HepG2 (cell line): Measurements from ENCODE around the gene FILIP1. TPM values are rescaled to one million over a fixed set of nuclear protein-coding genes. Genes with fewer than 3 reads are reported as not detected.

ENCODE experiments used
- ATAC-seq: fragments of 200-7000 bp; cut with Tn5 transposase; 3 replicates; pipeline ENCODE4 v1.9.1; 2020; ENCODE audit warnings: mild to moderate bottlenecking, moderate library complexity
- BruUV-seq: library from RNA; stranded (reverse); fragments of 400-500 nt; replicated peaks from 2 replicates; lab custom pipeline; 2021; lab: Mats Ljungman, UMichigan
- CTCF ChIA-PET: fragments of 300-600 bp; formaldehyde crosslinking; extraction: SDS; loops from one replicate; lab custom pipeline; 2021; ENCODE audit warnings: low total read pairs, inconsistent platforms, low intra/inter-chr PET ratio; lab: Yijun Ruan, JAX
- POLR2A ChIA-PET: fragments of 350-600 bp; sonication (Branson Sonifier 250); formaldehyde crosslinking; loops from one replicate; lab custom pipeline; 2020; ENCODE audit warnings: antibody characterized with exemption, inconsistent platforms; lab: Yijun Ruan, JAX
- DNase-seq: peaks from one replicate; pipeline ENCODE4 v3.0.0-alpha.2; 2015; ENCODE audit warnings: low spot score
- FAIRE-seq: peaks from 3 replicates; lab custom pipeline; 2011; peaks lifted over from hg19 to GRCh38; lab: Jason Lieb, UNC
- H2AFZ ChIP-seq: one replicate; pipeline ENCODE4 v1.6.1; 2011; ENCODE audit warnings: low read length, inconsistent platforms
- H3K27ac ChIP-seq: fragments of 300-600 bp; 3 replicates; pipeline ENCODE4 v1.8.0; 2011; ENCODE audit warnings: mixed run types, mild to moderate bottlenecking, mixed read lengths, low read length, inconsistent platforms; ENCODE audit not compliant: insufficient read depth; ENCODE audit errors: extremely low read length
- H3K27me3 ChIP-seq, 2 experiments: fragments of 200-600 bp in 1 of 2; 2 replicates in 1 of 2; 3 replicates in 1 of 2; pipeline versions ENCODE4 v1.6.0 to v1.8.0; 2011; ENCODE audit warnings: low read length in 2 of 2, mild to moderate bottlenecking in 2 of 2, moderate library complexity in 2 of 2, inconsistent platforms in 1 of 2; ENCODE audit not compliant: insufficient read depth in 2 of 2, control insufficient read depth in 1 of 2
- H3K36me3 ChIP-seq, 2 experiments: fragments of 200-600 bp in 1 of 2; replicated peaks in 1 of 2; 2 replicates in 1 of 2; 3 replicates in 1 of 2; pipeline versions ENCODE4 v1.5.1 to v1.8.0; 2011; ENCODE audit warnings: low read length in 2 of 2, inconsistent platforms in 1 of 2; ENCODE audit not compliant: insufficient read depth in 2 of 2, control insufficient read depth in 1 of 2
- H3K4me1 ChIP-seq: 2 replicates; pipeline ENCODE4 v1.5.1; 2012; ENCODE audit warnings: low read length, inconsistent platforms; ENCODE audit not compliant: insufficient read depth
- H3K4me2 ChIP-seq: 2 replicates; pipeline ENCODE4 v1.6.0; 2011; ENCODE audit warnings: low read depth, low read length, inconsistent platforms
- H3K4me3 ChIP-seq, 3 experiments: fragments of 200-600 bp in 1 of 3; sonication (generic), shearing (Covaris generic) in 1 of 3; replicated peaks in 1 of 3; 2 replicates each; pipeline ENCODE4 v1.5.1; 2011 to 2016; ENCODE audit warnings: low read length in 3 of 3, inconsistent platforms in 2 of 3, low read depth in 2 of 3, mild to moderate bottlenecking in 2 of 3, control low read depth in 1 of 3, mixed read lengths in 1 of 3; ENCODE audit not compliant: insufficient read depth in 1 of 3
- H3K79me2 ChIP-seq: one replicate; pipeline ENCODE4 v1.6.1; 2011; ENCODE audit warnings: low read length, inconsistent platforms; ENCODE audit not compliant: insufficient read depth
- H3K9ac ChIP-seq: 2 replicates; pipeline ENCODE4 v1.6.0; 2011; ENCODE audit warnings: mild to moderate bottlenecking, low read depth, low read length, inconsistent platforms; ENCODE audit not compliant: insufficient read depth
- H3K9me3 ChIP-seq: 2 replicates; pipeline ENCODE4 v1.5.1; 2012; ENCODE audit warnings: mild to moderate bottlenecking, low read length
- H4K20me1 ChIP-seq: 2 replicates; pipeline ENCODE4 v1.6.0; 2011; ENCODE audit warnings: inconsistent platforms, mild to moderate bottlenecking, low read length, moderate library complexity; ENCODE audit not compliant: insufficient read depth
- HOXA9 ChIP-seq: sonication (generic); formaldehyde crosslinking; IDR thresholded peaks from 2 replicates; pipeline ENCODE4 v1.8.1; 2022; ENCODE audit warnings: missing genetic modification reagents, mild to moderate bottlenecking, moderate library complexity, borderline replicate concordance
- NFAT5 ChIP-seq: sonication (generic); formaldehyde crosslinking; IDR thresholded peaks from 2 replicates; pipeline ENCODE4 v1.4.0; 2020; ENCODE audit warnings: missing genetic modification reagents
- NFE2 ChIP-seq: sonication (generic); formaldehyde crosslinking; IDR thresholded peaks from 2 replicates; pipeline ENCODE4 v1.4.0; 2020; ENCODE audit warnings: missing genetic modification reagents
- NFIC ChIP-seq: IDR thresholded peaks from 2 replicates; pipeline ENCODE4 v1.6.1; 2012; ENCODE audit warnings: mild to moderate bottlenecking, low read length, inconsistent platforms
- SKIL ChIP-seq: sonication (generic); formaldehyde crosslinking; IDR thresholded peaks from 2 replicates; pipeline ENCODE4 v1.8.0; 2022; ENCODE audit warnings: missing genetic modification reagents, mild to moderate bottlenecking, moderate library complexity, borderline replicate concordance
- SNAI1 ChIP-seq: sonication (generic); formaldehyde crosslinking; IDR thresholded peaks from 2 replicates; pipeline ENCODE4 v1.5.0; 2020; ENCODE audit warnings: mild to moderate bottlenecking, missing genetic modification reagents, borderline replicate concordance
- ZFX ChIP-seq: sonication (generic); formaldehyde crosslinking; IDR thresholded peaks from 2 replicates; pipeline ENCODE4 v1.4.0; 2020; ENCODE audit warnings: mild to moderate bottlenecking, low read depth, missing genetic modification reagents, moderate library complexity
- ZNF280D ChIP-seq: sonication (generic); formaldehyde crosslinking; IDR thresholded peaks from 2 replicates; pipeline ENCODE4 v1.5.1; 2020; ENCODE audit warnings: mild to moderate bottlenecking, missing genetic modification reagents
- ZNF414 ChIP-seq: sonication (generic); formaldehyde crosslinking; IDR thresholded peaks from 2 replicates; pipeline ENCODE4 v1.5.0; 2020; ENCODE audit warnings: missing genetic modification reagents
- ZNF563 ChIP-seq: sonication (generic); formaldehyde crosslinking; IDR thresholded peaks from 2 replicates; pipeline ENCODE4 v1.8.0; 2022; ENCODE audit warnings: mild to moderate bottlenecking, moderate library complexity, missing genetic modification reagents
- ZNF670 ChIP-seq: sonication (generic); formaldehyde crosslinking; IDR thresholded peaks from 2 replicates; pipeline ENCODE4 v1.8.0; 2022; ENCODE audit warnings: mild to moderate bottlenecking, missing genetic modification reagents, borderline replicate concordance
- WGBS: methylation state at CpG from one replicate; pipeline ENCODE4 v1.1.6; 2017; ENCODE audit warnings: low lambda C conversion rate; 5-methylcytosine and 5-hydroxymethylcytosine counted together
- in situ Hi-C: cut with HindIII; loops from 2 replicates; pipeline ENCODE4 v1.10.0; 2017; ENCODE audit warnings: low pct_unique_long_range_greater_than_20kb; ENCODE audit not compliant: extremely low pct_ligation_motif_present
- intact Hi-C: fragments of 100-400 bp; cut with micrococcal nuclease; formaldehyde crosslinking; loops from one replicate; pipeline ENCODE4 v1.10.0; 2022; ENCODE audit not compliant: unreplicated experiment
- polyA plus RNA-seq, 8 experiments: library from polyadenylated mRNA; depleted of rRNA in 3 of 8; stranded (reverse) in 7 of 8; unstranded in 1 of 8; fragments of >200 nt; fragmentation: Illumina TruSeq in 4 of 8; extraction: Trizol in 4 of 8; gene quantifications; 2 replicates each; pipeline versions ENCODE4 v1.2.1 to v1.2.3, GENCODE V29; 2011 to 2016; ENCODE audit warnings: low read depth in 4 of 8, missing spikeins in 1 of 8, mixed read lengths in 1 of 8; ENCODE audit not compliant: insufficient read depth in 1 of 8
- total RNA-seq, 5 experiments: library from RNA; depleted of rRNA; stranded (reverse); fragments of >200 nt; fragmentation: Illumina TruSeq; extraction: Trizol; gene quantifications; 2 replicates each; pipeline ENCODE4 v1.2.3, GENCODE V29; 2016; ENCODE audit warnings: low read depth in 1 of 5

Gene FILIP1
- total and polyA plus RNA-seq, 2 of the 13 experiments (the other 11 are each of a cell fraction or from before 2014, with no cell fraction given) = not detected

GRCh38 chr6:75368151-75368779, 125.3 kb downstream of the FILIP1 start (continued):
- TF ChIP-seq SNAI1 (no peak), ZNF563 (CRISPR knock-in tag) (no peak), NFIC (no peak), ZNF414 (CRISPR knock-in tag) (no peak), ZNF670 (CRISPR knock-in tag) (no peak), ZFX (peak; percentile 26; the same call in 1 of the 2 replicates)

- ChIA-PET POLR2A (no interaction called here), CTCF (no interaction called here)
- intact Hi-C loops (no loop called here), in situ Hi-C loops (no loop called here)
- Histone ChIP-seq H3K27me3 (no peaks in the 10 kb centered on the region), H3K9ac (no peak overlapping the region), H2AFZ (no peak overlapping the region), H3K4me3 (no peak overlapping the region), H3K4me2 (no peak overlapping the region), H3K79me2 (no peaks in the 10 kb centered on the region), H3K36me3 (no peaks in the 10 kb centered on the region), H3K4me1 (no peaks in the 10 kb centered on the region), H4K20me1 (no peaks in the 10 kb centered on the region), H3K9me3 (no peaks in the 10 kb centered on the region), H3K27ac (no peak overlapping the region)
- DNase-seq (no peak), FAIRE-seq (no peak), ATAC-seq (no peak)
- WGBS = 0% methylated on average over 2 of the region's 2 CpGs
- no TSS peak for BruUV-seq
- TF ChIP-seq ZNF280D (CRISPR knock-in tag) (no peak), HOXA9 (CRISPR knock-in tag) (no peak), NFAT5 (no peak), NFE2 (no peak), SKIL (CRISPR knock-in tag) (no peak)
Measured at GRCh38 chr6:75363304-75363703, 130.3 kb downstream of the FILIP1 start.
